Measurements from ENCODE around the gene HOXA10.

HOXA10 gene

GRCh38 chr7:27154901-27155815 is 19.0 kb downstream of the HOXA10 start:
- DNase-seq = no peak

GRCh38 chr7:27154369-27154768 is 19.8 kb downstream of the HOXA10 start:
- DNase-seq = no peak

- no peak for DNase-seq
These were observed 20.6 kb downstream of the HOXA10 start for GRCh38 chr7:27153526-27153925.

GRCh38 chr7:27152816-27153442 is 21.2 kb downstream of the HOXA10 start:
- no peak for DNase-seq

- DNase-seq = no peak
These were observed 21.9 kb downstream of the HOXA10 start, which contains the start of gene HOXA3 for GRCh38 chr7:27151931-27152815. Gene HOXA3 (minus strand): TSS chr7:27152583. CDS start chr7:27110640, 41,943 bp downstream.

GRCh38 chr7:27151341-27151930 is 22.7 kb downstream of the HOXA10 start:
- DNase-seq = no peak

GRCh38 chr7:27150568-27151340 is 23.4 kb downstream of the HOXA10 start:
- DNase-seq = peak; percentile 64

GRCh38 chr7:27149842-27150567 is 24.1 kb downstream of the HOXA10 start:
- DNase-seq = no peak

GRCh38 chr7:27148756-27149641 is 25.1 kb downstream of the HOXA10 start:
- DNase-seq = no peak

- no peak for DNase-seq
These were observed 25.9 kb downstream of the HOXA10 start for GRCh38 chr7:27148031-27148755.

GRCh38 chr7:27147199-27148030 is 26.7 kb downstream of the HOXA10 start, which contains the start of gene HOXA6:
Gene HOXA6 (minus strand): TSS chr7:27147774. CDS start chr7:27147749, 25 bp downstream.
- DNase-seq = no peak

- no peak for DNase-seq
These were observed 27.5 kb downstream of the HOXA10 start for GRCh38 chr7:27146491-27147198.

- no peak for DNase-seq
These were observed 28.2 kb downstream of the HOXA10 start for GRCh38 chr7:27145914-27146412.

- DNase-seq = no peak
These were observed 28.8 kb downstream of the HOXA10 start for GRCh38 chr7:27145165-27145913.

GRCh38 chr7:27144781-27145164 is 29.3 kb downstream of the HOXA10 start:
- DNase-seq = no peak

GRCh38 chr7:27143950-27144780 is 30.0 kb downstream of the HOXA10 start:
- no peak for DNase-seq

Data from activated CD4-positive, alpha-beta T cell treated with anti-CD3 and anti-CD28 coated beads, Interleukin-2, amount 50 U/mL, for 1 hour (primary cell).